A673 (cell line): Measurements from ENCODE around the gene TMEM132C. TPM values are rescaled to one million over a fixed set of nuclear protein-coding genes. Genes with fewer than 3 reads are reported as not detected.

Source experiments
- BruUV-seq: library from RNA; stranded (reverse); fragments of 400-500 nt; replicated peaks from 2 replicates; lab custom pipeline; 2021; lab: Mats Ljungman, UMichigan
- CTCF ChIA-PET: fragments of 300-600 bp; sonication (Branson Sonifier 250); formaldehyde crosslinking; loops from one replicate; lab custom pipeline; 2022; ENCODE audit warnings: antibody characterized with exemption; lab: Charles Lee
- POLR2A ChIA-PET: fragments of 300-600 bp; sonication (Branson Sonifier 250); formaldehyde crosslinking; loops from one replicate; lab custom pipeline; 2022; ENCODE audit warnings: antibody characterized with exemption; ENCODE audit not compliant: low non-redundant PET; lab: Charles Lee
- DNase-seq: peaks from one replicate; pipeline ENCODE4 v3.0.0-alpha.2; 2015; ENCODE audit warnings: low spot score
- H3K27ac ChIP-seq: fragments of 200-600 bp; sonication (generic); 2 replicates; pipeline ENCODE4 v1.5.1; 2016; ENCODE audit warnings: mixed run types, low read depth, mild to moderate bottlenecking, mixed read lengths, antibody characterized with exemption, low read length; ENCODE audit not compliant: poor library complexity, severe bottlenecking
- H3K27me3 ChIP-seq: fragments of 200-600 bp; sonication (generic); replicated peaks from 2 replicates; pipeline ENCODE4 v1.6.1; 2017; ENCODE audit warnings: mixed run types, low read depth, mild to moderate bottlenecking, mixed read lengths, antibody characterized with exemption, low read length; ENCODE audit not compliant: insufficient read depth, poor library complexity
- H3K36me3 ChIP-seq: fragments of 200-600 bp; sonication (generic); 2 replicates; pipeline ENCODE4 v1.6.1; 2016; ENCODE audit warnings: mixed run types, mild to moderate bottlenecking, mixed read lengths, antibody characterized with exemption, low read length; ENCODE audit not compliant: insufficient read depth, poor library complexity, severe bottlenecking
- H3K4me1 ChIP-seq: fragments of 200-600 bp; sonication (generic); 2 replicates; pipeline ENCODE4 v1.6.1; 2017; ENCODE audit warnings: mixed run types, mild to moderate bottlenecking, mixed read lengths, antibody characterized with exemption, low read length; ENCODE audit not compliant: insufficient read depth, poor library complexity, severe bottlenecking
- H3K4me3 ChIP-seq: fragments of 200-600 bp; sonication (generic); 2 replicates; pipeline ENCODE4 v1.5.1; 2016; ENCODE audit warnings: low read depth, mixed run types, mild to moderate bottlenecking, mixed read lengths, low read length; ENCODE audit not compliant: poor library complexity, severe bottlenecking
- H3K9me3 ChIP-seq: fragments of 200-600 bp; sonication (generic); 2 replicates; pipeline ENCODE4 v1.6.1; 2016; ENCODE audit warnings: mixed run types, low read depth, mild to moderate bottlenecking, mixed read lengths, antibody characterized with exemption, low read length; ENCODE audit not compliant: poor library complexity, severe bottlenecking
- CTCF ChIP-seq: fragments of 300-800, 200-600 bp; sonication (generic); conservative IDR thresholded peaks from 2 replicates; pipeline ENCODE4 v1.5.1; 2017; ENCODE audit warnings: low read depth, mild to moderate bottlenecking, antibody characterized with exemption, low read length, moderate library complexity, mixed read lengths
- EZH2 ChIP-seq: fragments of 200-600 bp; sonication (generic); IDR thresholded peaks from 2 replicates; pipeline ENCODE4 v1.6.1; 2017; ENCODE audit warnings: borderline replicate concordance, low read depth, mild to moderate bottlenecking, mixed read lengths, antibody characterized with exemption, low read length; ENCODE audit not compliant: poor library complexity, severe bottlenecking
- intact Hi-C: fragments of 100-400 bp; cut with micrococcal nuclease; formaldehyde crosslinking; loops from one replicate; pipeline ENCODE4 v1.10.0; 2022; ENCODE audit not compliant: unreplicated experiment
- total RNA-seq: library from RNA; stranded (reverse); gene quantifications from 2 replicates; pipeline ENCODE4 v1.2.3, GENCODE V29; 2021

The TMEM132C gene
- total RNA-seq, 1 experiment from 2014 or later, result not detected

GRCh38 chr12:128726886-128727285, 459.9 kb downstream of the TMEM132C start:
- POLR2A ChIA-PET, result no interaction called here
- H3K36me3 ChIP-seq, result no peaks in the 10 kb centered on the region
- H3K27ac ChIP-seq, result no peak overlapping the region
- CTCF ChIA-PET, result no interaction called here
- peaks cover 26% of the 10 kb centered on the region for H3K27me3 ChIP-seq
- intact Hi-C loops, result no loop called here
- TF ChIP-seq EZH2 (no peak), CTCF (no peak)
- no peak overlapping the region for H3K4me3 ChIP-seq
- H3K4me1 ChIP-seq, result no peaks in the 10 kb centered on the region
- no peaks in the 10 kb centered on the region for H3K9me3 ChIP-seq
- no peak for DNase-seq
- BruUV-seq, result no TSS peak

GRCh38 chr12:128727461-128727860, 460.5 kb downstream of the TMEM132C start:
- intact Hi-C loops, result no loop called here
- ChIA-PET POLR2A (no interaction called here), CTCF (no interaction called here)
- peaks cover 30% of the 10 kb centered on the region for H3K27me3 ChIP-seq
- no peaks in the 10 kb centered on the region for H3K36me3 ChIP-seq
- no peaks in the 10 kb centered on the region for H3K4me1 ChIP-seq
- TF ChIP-seq CTCF (no peak), EZH2 (no peak)
- BruUV-seq, result no TSS peak
- H3K27ac ChIP-seq, result no peak overlapping the region
- no peaks in the 10 kb centered on the region for H3K9me3 ChIP-seq
- no peak for DNase-seq
- no peak overlapping the region for H3K4me3 ChIP-seq

GRCh38 chr12:128727999-128728398, 461.0 kb downstream of the TMEM132C start:
- DNase-seq, result no peak
- Histone ChIP-seq H3K27me3 (peaks cover 33% of the 10 kb centered on the region), H3K4me3 (no peak overlapping the region), H3K27ac (no peak overlapping the region), H3K4me1 (no peaks in the 10 kb centered on the region), H3K36me3 (no peaks in the 10 kb centered on the region), H3K9me3 (no peaks in the 10 kb centered on the region)
- intact Hi-C loops, result no loop called here
- no TSS peak for BruUV-seq
- ChIA-PET CTCF (no interaction called here), POLR2A (no interaction called here)
- TF ChIP-seq CTCF, result no peak
- no peak for TF ChIP-seq EZH2
